ENCODE results near the gene GALNT15.

Gene GALNT15

GRCh38 chr3:16273867-16274266 is 99.4 kb downstream of the GALNT15 start:
- no peak overlapping the region for H3K9ac ChIP-seq (ENCODE audit: low read length)
- no peak overlapping the region for H3K4me3 ChIP-seq (ENCODE audit: low read length)
- no peak for DNase-seq (ENCODE audit: low read depth)
- no peaks in the 10 kb centered on the region for H3K9me3 ChIP-seq (ENCODE audit: control insufficient read depth, low read length)
- peaks cover 60% of the 10 kb centered on the region for H3K36me3 ChIP-seq (ENCODE audit: control insufficient read depth, insufficient read depth, low read length, severe bottlenecking)
- no peaks in the 10 kb centered on the region for H3K27me3 ChIP-seq (replicated peaks; ENCODE audit: control insufficient read depth, insufficient read depth, low read length)
- peaks cover under 1% of the 10 kb centered on the region for H3K4me1 ChIP-seq (ENCODE audit: control insufficient read depth, insufficient read depth, low read length)

- no peak overlapping the region for H3K9ac ChIP-seq (ENCODE audit: low read length)
- peaks cover 6% of the 10 kb centered on the region for H3K4me1 ChIP-seq (ENCODE audit: control insufficient read depth, insufficient read depth, low read length)
- H3K9me3 ChIP-seq (ENCODE audit: control insufficient read depth, low read length) = no peaks in the 10 kb centered on the region
- peaks cover 43% of the 10 kb centered on the region for H3K36me3 ChIP-seq (ENCODE audit: control insufficient read depth, insufficient read depth, low read length, severe bottlenecking)
- no peak overlapping the region for H3K4me3 ChIP-seq (ENCODE audit: low read length)
- DNase-seq (ENCODE audit: low read depth) = peak; percentile 45
- H3K27me3 ChIP-seq (replicated peaks; ENCODE audit: control insufficient read depth, insufficient read depth, low read length) = no peaks in the 10 kb centered on the region
Measured at GRCh38 chr3:16277471-16277870, 103.0 kb downstream of the GALNT15 start.

GRCh38 chr3:16279010-16279801 is 104.7 kb downstream of the GALNT15 start:
- H3K9ac ChIP-seq (ENCODE audit: low read length) = no peak overlapping the region
- DNase-seq (ENCODE audit: low read depth) = no peak
- H3K4me1 ChIP-seq (ENCODE audit: control insufficient read depth, insufficient read depth, low read length) = peaks cover 6% of the 10 kb centered on the region
- H3K4me3 ChIP-seq (ENCODE audit: low read length) = no peak overlapping the region
- H3K36me3 ChIP-seq (ENCODE audit: control insufficient read depth, insufficient read depth, low read length, severe bottlenecking) = peaks cover 46% of the 10 kb centered on the region
- H3K27me3 ChIP-seq (replicated peaks; ENCODE audit: control insufficient read depth, insufficient read depth, low read length) = no peaks in the 10 kb centered on the region
- H3K9me3 ChIP-seq (ENCODE audit: control insufficient read depth, low read length) = no peaks in the 10 kb centered on the region

DNA sequence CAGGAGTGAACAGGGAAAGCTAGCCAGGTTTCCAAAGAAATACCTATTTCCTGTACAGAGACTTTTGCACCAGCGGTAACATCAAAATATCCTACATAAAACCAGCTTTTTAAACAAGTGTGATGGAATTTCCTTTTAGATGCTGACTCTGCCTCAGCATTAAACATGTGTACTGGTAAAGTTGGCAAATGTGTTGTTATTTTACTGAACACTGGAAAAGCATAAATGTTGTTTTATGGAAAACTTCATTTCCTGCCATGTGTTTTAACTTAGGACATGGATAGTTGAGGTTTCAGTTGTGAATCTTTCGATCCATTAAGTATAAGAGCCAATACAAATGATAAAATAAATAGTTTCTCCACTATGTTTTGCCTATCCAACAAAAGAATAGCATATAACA is 106.2 kb downstream of the GALNT15 start:
- H3K36me3 ChIP-seq (ENCODE audit: control insufficient read depth, insufficient read depth, low read length, severe bottlenecking) = peaks cover 38% of the 10 kb centered on the region
- H3K9ac ChIP-seq (ENCODE audit: low read length) = no peak overlapping the region
- H3K9me3 ChIP-seq (ENCODE audit: control insufficient read depth, low read length) = no peaks in the 10 kb centered on the region
- H3K27me3 ChIP-seq (replicated peaks; ENCODE audit: control insufficient read depth, insufficient read depth, low read length) = no peaks in the 10 kb centered on the region
- DNase-seq (ENCODE audit: low read depth) = peak; percentile 40
- no peak overlapping the region for H3K4me3 ChIP-seq (ENCODE audit: low read length)
- H3K4me1 ChIP-seq (ENCODE audit: control insufficient read depth, insufficient read depth, low read length) = peaks cover 6% of the 10 kb centered on the region
